ENCODE data around the gene RNASEL. TPM values are rescaled to one million over a fixed set of nuclear protein-coding genes. Genes with fewer than 3 reads are reported as not detected.
A peak's percentile ranks its signal among the peaks of the same experiment; 100 is the strongest.
"Not testable (repeated sequence)": the region's sequence is repeated elsewhere in the genome, so short reads cannot be mapped to it uniquely, and the experiment has no call there.

RNASEL gene
- total and polyA plus RNA-seq, 2 donors from 2014 or later: 6.0 to 12.1 TPM

DNA sequence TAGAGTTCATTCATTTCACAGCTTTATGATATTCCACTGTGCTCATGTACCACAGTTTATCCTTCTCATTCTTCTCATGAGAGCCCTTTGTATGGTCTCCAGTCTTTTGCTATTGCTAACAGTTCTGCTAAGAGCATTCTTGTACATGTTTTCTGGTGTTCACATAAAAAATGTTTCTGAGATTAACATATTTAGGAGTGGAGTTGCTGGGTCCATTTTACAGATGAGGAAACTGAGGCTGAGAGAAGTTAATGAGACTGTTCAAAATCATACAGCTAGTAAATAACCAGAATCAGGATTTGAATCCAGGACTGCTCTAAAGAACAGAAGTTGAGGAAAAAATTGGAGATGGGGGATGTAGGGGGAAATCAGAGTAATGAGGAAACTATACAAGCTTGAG, 44.0 kb upstream of the RNASEL start:
- FAIRE-seq (no peak), DNase-seq (no peak)
- Histone ChIP-seq H3K4me3 (ENCODE audit: low read length in 3 of 3) (no peak overlapping the region), H3K27me3 (ENCODE audit: control insufficient read depth, insufficient read depth, low read length) (no peaks in the 10 kb centered on the region), H3K9me3 (ENCODE audit: control insufficient read depth in 2 of 3, insufficient read depth in 1 of 3, low read length in 3 of 3) (no peaks in the 10 kb centered on the region), H3K27ac (ENCODE audit: low read depth in 2 of 2, low read length in 2 of 2) (no peak overlapping the region), H3K9ac (ENCODE audit: low read length in 3 of 3) (no peak overlapping the region), H3K4me1 (ENCODE audit: control insufficient read depth in 2 of 3, insufficient read depth in 2 of 3, low read depth in 1 of 3, low read length in 3 of 3) (peaks cover 0 to 7% (median 0%) of the 10 kb centered on the region in 3 donors), H3K36me3 (ENCODE audit: control insufficient read depth in 2 of 3, insufficient read depth in 3 of 3, low read length in 3 of 3) (no peaks in the 10 kb centered on the region)
- TF ChIP-seq, protein P1, sequence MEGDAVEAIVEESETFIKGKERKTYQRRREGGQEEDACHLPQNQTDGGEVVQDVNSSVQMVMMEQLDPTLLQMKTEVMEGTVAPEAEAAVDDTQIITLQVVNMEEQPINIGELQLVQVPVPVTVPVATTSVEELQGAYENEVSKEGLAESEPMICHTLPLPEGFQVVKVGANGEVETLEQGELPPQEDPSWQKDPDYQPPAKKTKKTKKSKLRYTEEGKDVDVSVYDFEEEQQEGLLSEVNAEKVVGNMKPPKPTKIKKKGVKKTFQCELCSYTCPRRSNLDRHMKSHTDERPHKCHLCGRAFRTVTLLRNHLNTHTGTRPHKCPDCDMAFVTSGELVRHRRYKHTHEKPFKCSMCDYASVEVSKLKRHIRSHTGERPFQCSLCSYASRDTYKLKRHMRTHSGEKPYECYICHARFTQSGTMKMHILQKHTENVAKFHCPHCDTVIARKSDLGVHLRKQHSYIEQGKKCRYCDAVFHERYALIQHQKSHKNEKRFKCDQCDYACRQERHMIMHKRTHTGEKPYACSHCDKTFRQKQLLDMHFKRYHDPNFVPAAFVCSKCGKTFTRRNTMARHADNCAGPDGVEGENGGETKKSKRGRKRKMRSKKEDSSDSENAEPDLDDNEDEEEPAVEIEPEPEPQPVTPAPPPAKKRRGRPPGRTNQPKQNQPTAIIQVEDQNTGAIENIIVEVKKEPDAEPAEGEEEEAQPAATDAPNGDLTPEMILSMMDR (IDR thresholded peaks at IDR 0.05; ENCODE audit: borderline replicate concordance, extremely low read depth, insufficient read depth): no peak
- intact Hi-C loops (cut with DNase I): no loop called here

DNA sequence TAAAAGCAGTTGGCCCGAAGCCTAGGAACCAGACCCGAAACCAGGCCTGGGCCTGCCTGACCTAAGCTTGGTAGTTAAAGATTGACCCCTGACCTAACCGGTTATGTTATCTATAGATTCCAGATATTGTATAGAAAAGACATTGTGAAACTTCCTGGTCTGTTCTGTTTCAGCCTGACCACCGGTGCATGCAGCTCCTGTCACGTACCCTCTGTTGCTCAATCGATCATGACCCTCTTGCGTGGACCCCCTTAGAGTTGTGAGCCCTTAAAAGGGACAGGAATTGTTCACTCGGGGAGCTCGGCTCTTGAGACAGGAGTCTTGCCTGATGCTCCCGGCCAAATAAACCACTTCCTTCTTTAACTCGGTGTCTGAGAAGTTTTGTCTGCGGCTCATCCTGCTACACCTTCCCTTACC, 43.4 kb upstream of the RNASEL start:
- DNase-seq; H3K36me3 ChIP-seq (ENCODE audit: control insufficient read depth in 2 of 3, insufficient read depth in 3 of 3, low read length in 3 of 3); H3K27ac ChIP-seq (ENCODE audit: low read depth in 2 of 2, low read length in 2 of 2); intact Hi-C loops (cut with DNase I); FAIRE-seq; H3K4me3 ChIP-seq (ENCODE audit: low read length in 3 of 3); H3K4me1 ChIP-seq (ENCODE audit: control insufficient read depth in 2 of 3, insufficient read depth in 2 of 3, low read depth in 1 of 3, low read length in 3 of 3); H3K9me3 ChIP-seq (ENCODE audit: control insufficient read depth in 2 of 3, insufficient read depth in 1 of 3, low read length in 3 of 3); H3K9ac ChIP-seq (ENCODE audit: low read length in 3 of 3); H3K27me3 ChIP-seq (ENCODE audit: control insufficient read depth, insufficient read depth, low read length): not testable (repeated sequence)

DNA sequence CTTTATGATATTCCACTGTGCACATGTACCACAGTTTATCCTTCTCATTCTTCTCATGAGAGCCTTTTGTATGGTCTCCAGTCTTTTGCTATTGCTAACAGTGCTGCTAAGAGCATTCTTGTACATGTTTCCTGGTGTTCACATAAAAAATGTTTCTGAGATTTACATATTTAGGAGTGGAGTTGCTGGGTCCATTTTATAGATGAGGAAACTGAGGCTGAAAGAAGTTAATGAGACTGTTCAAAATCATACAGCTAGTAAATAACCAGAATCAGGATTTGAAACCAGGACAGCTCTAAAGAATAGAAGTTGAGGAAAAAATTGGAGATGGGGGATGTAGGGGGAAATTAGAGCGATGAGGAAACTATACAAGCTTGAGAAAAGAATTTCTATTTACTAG, 42.9 kb upstream of the RNASEL start:
- intact Hi-C loops (cut with DNase I): no loop called here
- no peak overlapping the region for H3K9ac ChIP-seq (ENCODE audit: low read length in 3 of 3)
- DNase-seq: no peak
- no peak overlapping the region for H3K27ac ChIP-seq (ENCODE audit: low read depth in 2 of 2, low read length in 2 of 2)
- H3K4me1 ChIP-seq (ENCODE audit: control insufficient read depth in 2 of 3, insufficient read depth in 2 of 3, low read depth in 1 of 3, low read length in 3 of 3): peaks cover 0 to 7% (median 0%) of the 10 kb centered on the region in 3 donors
- no peaks in the 10 kb centered on the region for H3K9me3 ChIP-seq (ENCODE audit: control insufficient read depth in 2 of 3, insufficient read depth in 1 of 3, low read length in 3 of 3)
- H3K4me3 ChIP-seq (ENCODE audit: low read length in 3 of 3): no peak overlapping the region
- no peaks in the 10 kb centered on the region for H3K36me3 ChIP-seq (ENCODE audit: control insufficient read depth in 2 of 3, insufficient read depth in 3 of 3, low read length in 3 of 3)
- FAIRE-seq: no peak
- H3K27me3 ChIP-seq (ENCODE audit: control insufficient read depth, insufficient read depth, low read length): no peaks in the 10 kb centered on the region
- TF ChIP-seq, protein P1 (IDR thresholded peaks at IDR 0.05; ENCODE audit: borderline replicate concordance, extremely low read depth, insufficient read depth): no peak

DNA sequence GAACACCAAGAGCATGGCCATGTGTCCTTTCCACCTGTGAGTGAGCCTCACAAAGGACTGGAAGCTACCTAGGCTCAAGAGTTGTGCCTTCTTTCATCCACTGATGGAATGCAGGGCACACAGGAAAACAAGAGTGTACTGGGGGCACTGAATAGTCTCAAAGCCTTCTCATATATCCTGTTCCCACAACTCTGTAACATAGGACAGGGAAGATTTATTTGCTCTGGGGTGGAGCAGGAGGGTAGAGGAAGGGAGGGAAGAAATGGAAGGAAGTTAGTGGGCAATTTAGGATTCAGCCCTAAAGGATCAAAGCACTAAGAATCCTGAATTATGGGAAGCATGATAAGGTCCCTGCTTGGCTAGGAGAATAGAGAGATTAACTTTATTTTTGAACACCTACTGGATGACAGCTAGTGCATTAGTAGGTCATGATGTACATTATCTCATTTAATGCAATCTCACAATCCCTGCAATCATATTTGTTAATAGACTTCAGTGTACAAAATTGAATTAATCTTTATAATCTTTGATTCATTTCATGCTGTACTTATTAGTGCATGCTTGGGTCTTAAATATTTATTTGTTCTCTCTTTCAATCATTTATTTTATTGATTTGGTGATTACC, 42.1 kb upstream of the RNASEL start:
- no peaks in the 10 kb centered on the region for H3K9me3 ChIP-seq (ENCODE audit: control insufficient read depth in 2 of 3, insufficient read depth in 1 of 3, low read length in 3 of 3)
- DNase-seq: peak in 2 of 5 donors; percentile 77 to 78
- no peak overlapping the region for H3K4me3 ChIP-seq (ENCODE audit: low read length in 3 of 3)
- no peaks in the 10 kb centered on the region for H3K27me3 ChIP-seq (ENCODE audit: control insufficient read depth, insufficient read depth, low read length)
- FAIRE-seq: no peak
- H3K4me1 ChIP-seq (ENCODE audit: control insufficient read depth in 2 of 3, insufficient read depth in 2 of 3, low read depth in 1 of 3, low read length in 3 of 3): peaks cover 0 to 7% (median 0%) of the 10 kb centered on the region in 3 donors
- H3K27ac ChIP-seq (ENCODE audit: low read depth in 2 of 2, low read length in 2 of 2): no peak overlapping the region
- H3K9ac ChIP-seq (ENCODE audit: low read length in 3 of 3): no peak overlapping the region
- TF ChIP-seq, protein P1 (IDR thresholded peaks at IDR 0.05; ENCODE audit: borderline replicate concordance, extremely low read depth, insufficient read depth): no peak
- H3K36me3 ChIP-seq (ENCODE audit: control insufficient read depth in 2 of 3, insufficient read depth in 3 of 3, low read length in 3 of 3): no peaks in the 10 kb centered on the region
- intact Hi-C loops (cut with DNase I): no loop called here

All from kidney (tissue), 14 donors.